ENCODE measurements around the gene CPED1.
"Not testable (repeated sequence)": the region's sequence is repeated elsewhere in the genome, so short reads cannot be mapped to it uniquely, and the experiment has no call there.

CPED1 gene

GRCh38 chr7:121286186-121286585 lies 297.7 kb downstream of the CPED1 start:
- DNase-seq (ENCODE audit: low spot score) = no peak

- no peak for DNase-seq (ENCODE audit: low spot score)
Observed at GRCh38 chr7:121286742-121287734, 298.5 kb downstream of the CPED1 start.

- no peak for DNase-seq (ENCODE audit: low spot score)
Observed at GRCh38 chr7:121288894-121289293, 300.4 kb downstream of the CPED1 start.

- not testable (repeated sequence) for DNase-seq (ENCODE audit: low spot score)
Observed at GRCh38 chr7:121289930-121290329, 301.4 kb downstream of the CPED1 start.

GRCh38 chr7:121294448-121294992 lies 306.0 kb downstream of the CPED1 start:
- DNase-seq (ENCODE audit: low spot score) = no peak

- DNase-seq (ENCODE audit: low spot score) = no peak
Observed at GRCh38 chr7:121297843-121298242, 309.3 kb downstream of the CPED1 start.

- DNase-seq (ENCODE audit: low spot score) = no peak
Observed at GRCh38 chr7:121298831-121299239, 310.3 kb downstream of the CPED1 start.

- DNase-seq (ENCODE audit: low spot score) = no peak
Observed at GRCh38 chr7:121300685-121301420, 312.3 kb downstream of the CPED1 start.

GRCh38 chr7:121301446-121302213 lies 313.1 kb downstream of the CPED1 start:
- DNase-seq (ENCODE audit: low spot score) = no peak

- no peak for DNase-seq (ENCODE audit: low spot score)
Observed at GRCh38 chr7:121302214-121302745, 313.8 kb downstream of the CPED1 start.

- no peak for DNase-seq (ENCODE audit: low spot score)
Observed at GRCh38 chr7:121303422-121304101, 315.1 kb downstream of the CPED1 start.

GRCh38 chr7:121304102-121304658 lies 315.7 kb downstream of the CPED1 start:
- DNase-seq (ENCODE audit: low spot score) = no peak

GRCh38 chr7:121305109-121305508 lies 316.6 kb downstream of the CPED1 start:
- no peak for DNase-seq (ENCODE audit: low spot score)

- no peak for DNase-seq (ENCODE audit: low spot score)
Observed at GRCh38 chr7:121306565-121306964, 318.1 kb downstream of the CPED1 start.

GRCh38 chr7:121307021-121307574 lies 318.6 kb downstream of the CPED1 start:
- DNase-seq (ENCODE audit: low spot score) = no peak

- DNase-seq (ENCODE audit: low spot score) = no peak
Observed at GRCh38 chr7:121313220-121313792, 324.8 kb downstream of the CPED1 start.

GRCh38 chr7:121313793-121314676 lies 325.5 kb downstream of the CPED1 start:
- DNase-seq (ENCODE audit: low spot score) = no peak

GRCh38 chr7:121315170-121315569 lies 326.7 kb downstream of the CPED1 start:
- not testable (repeated sequence) for DNase-seq (ENCODE audit: low spot score)

- no peak for DNase-seq (ENCODE audit: low spot score)
Observed at GRCh38 chr7:121322460-121322859, 333.9 kb downstream of the CPED1 start.

Measured in iPS-NIHi11 (cell line).